GM18507 (cell line): Measurements from ENCODE around the gene FHIT.

Source experiments
- DNase-seq: peaks from one replicate; pipeline ENCODE4 v3.0.0; 2011; ENCODE audit warnings: low read depth; ENCODE audit not compliant: insufficient read length; ENCODE audit errors: extremely low spot score
- FAIRE-seq: peaks from 2 replicates; lab custom pipeline; 2011; peaks lifted over from hg19 to GRCh38; lab: Jason Lieb, UNC

Gene FHIT

GRCh38 chr3:60202052-60202726, 1049.1 kb downstream of the FHIT start:
- FAIRE-seq (no peak), DNase-seq (no peak)

- DNase-seq (no peak), FAIRE-seq (no peak)
These were observed 1051.9 kb downstream of the FHIT start for GRCh38 chr3:60199306-60199705.

DNA sequence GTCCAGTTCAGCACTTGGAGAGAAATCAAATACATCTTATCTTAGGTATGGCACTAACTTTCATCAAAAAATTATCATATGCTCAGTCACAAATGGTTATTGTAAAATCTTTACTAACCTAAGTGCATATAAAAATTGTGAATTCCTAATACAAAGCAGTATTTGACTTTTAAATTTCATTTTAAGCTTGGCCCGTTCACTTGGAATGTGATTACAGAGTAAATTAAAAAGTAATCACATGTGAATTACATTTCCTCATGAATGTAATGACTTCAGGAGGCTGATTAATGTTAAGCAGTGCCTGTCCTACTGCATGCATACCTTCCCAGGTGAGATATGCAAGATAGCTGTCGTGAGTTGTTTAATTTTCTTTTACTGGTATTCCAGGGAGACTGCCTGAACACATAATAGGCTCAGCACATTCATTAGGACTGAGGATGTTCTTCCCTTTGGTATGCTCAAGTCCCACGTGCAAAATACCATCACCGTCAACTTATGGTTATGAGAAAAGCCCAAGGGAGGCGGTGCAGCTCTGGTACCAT, 1053.0 kb downstream of the FHIT start:
- FAIRE-seq: no peak

GRCh38 chr3:60192297-60193114, 1058.7 kb downstream of the FHIT start:
- FAIRE-seq (no peak), DNase-seq (no peak)

More for the DNA sequence above, 1053.0 kb downstream of the FHIT start:
- no peak for DNase-seq

DNA sequence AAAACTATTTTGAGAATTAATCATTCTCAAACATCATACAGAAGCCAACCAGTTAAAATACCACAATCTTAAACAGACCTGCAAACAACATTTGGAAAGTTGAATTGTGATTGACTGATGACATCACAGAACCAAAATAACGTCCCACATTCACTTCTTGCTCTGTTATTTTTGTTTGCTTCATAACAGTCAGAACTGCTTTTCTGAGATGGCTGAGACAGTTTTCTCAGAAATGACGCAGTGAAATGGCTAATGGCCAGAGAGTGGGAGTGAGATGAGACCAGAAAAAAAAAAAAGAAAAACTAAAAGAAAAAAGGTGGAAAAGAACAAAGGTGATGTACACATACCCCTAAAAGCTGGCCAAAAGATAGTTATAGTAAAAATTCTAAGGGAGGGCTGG, 1061.2 kb downstream of the FHIT start:
- FAIRE-seq (no peak), DNase-seq (no peak)

DNA sequence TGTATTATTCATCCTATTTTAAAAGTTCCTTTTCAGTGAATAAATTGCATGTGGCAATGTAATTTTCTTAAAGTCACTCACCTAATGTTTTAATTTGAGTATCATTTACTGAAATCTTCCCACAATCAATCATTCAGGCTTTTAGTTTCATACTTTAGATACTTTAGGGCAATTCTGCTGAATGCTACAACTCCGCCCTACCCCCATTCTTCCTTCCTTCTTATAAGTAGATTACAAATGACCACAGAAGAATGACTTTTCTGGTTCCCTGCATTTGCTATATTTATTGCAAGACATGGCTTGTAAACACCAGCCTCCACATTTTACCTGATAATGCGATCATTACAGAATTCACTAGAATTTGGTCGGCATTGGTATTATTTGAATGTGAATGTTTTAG, 1061.9 kb downstream of the FHIT start:
- no peak for DNase-seq
- no peak for FAIRE-seq

- no peak for FAIRE-seq
- no peak for DNase-seq
These were observed 1062.4 kb downstream of the FHIT start for GRCh38 chr3:60188803-60189202.

- FAIRE-seq: no peak
- DNase-seq: no peak
These were observed 1063.9 kb downstream of the FHIT start for GRCh38 chr3:60187343-60187742.

GRCh38 chr3:60186359-60186758, 1064.9 kb downstream of the FHIT start:
- DNase-seq (no peak), FAIRE-seq (no peak)

DNA sequence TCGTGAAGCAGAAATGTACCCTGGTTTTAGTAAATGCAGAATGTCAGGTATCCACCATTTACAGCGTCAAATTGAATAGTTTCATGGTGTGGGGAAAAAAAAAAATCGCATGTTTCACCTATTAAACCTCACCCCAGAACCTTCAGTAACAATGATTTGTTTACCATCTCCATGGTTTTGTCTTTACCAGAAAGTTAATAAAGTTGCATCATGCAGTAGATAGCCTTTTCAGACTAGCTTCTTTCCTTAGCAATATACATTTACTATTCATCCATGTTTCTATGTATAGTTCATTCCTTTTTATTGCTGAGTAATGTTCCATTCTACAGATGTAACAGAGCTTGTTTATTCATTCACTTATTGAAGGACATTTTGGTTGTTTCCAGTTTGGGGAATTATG, 1066.1 kb downstream of the FHIT start:
- DNase-seq: no peak
- FAIRE-seq: no peak

GRCh38 chr3:60182697-60183096, 1068.6 kb downstream of the FHIT start:
- DNase-seq (no peak), FAIRE-seq (no peak)

- no peak for DNase-seq
- FAIRE-seq: no peak
These were observed 1072.2 kb downstream of the FHIT start for GRCh38 chr3:60178931-60179653.

DNA sequence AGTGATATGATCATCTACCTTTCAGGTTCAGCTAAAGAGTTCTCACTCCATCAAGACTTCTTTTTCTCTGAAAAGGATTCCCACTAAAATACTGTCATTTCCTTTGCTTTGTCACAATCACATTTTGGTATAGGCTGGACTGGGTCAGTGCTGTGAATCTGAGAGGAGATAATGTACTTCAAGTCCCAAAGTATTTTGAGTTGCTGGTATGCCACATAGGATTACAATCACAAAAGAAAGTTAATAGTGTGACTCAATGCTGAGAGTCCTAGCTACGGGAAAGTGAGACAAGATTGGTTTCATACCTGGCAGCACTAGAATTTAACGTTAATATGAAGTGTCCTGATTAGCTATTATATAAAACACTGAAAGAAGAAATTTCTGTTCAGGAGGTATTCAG, 1073.5 kb downstream of the FHIT start:
- DNase-seq (no peak), FAIRE-seq (no peak)

DNA sequence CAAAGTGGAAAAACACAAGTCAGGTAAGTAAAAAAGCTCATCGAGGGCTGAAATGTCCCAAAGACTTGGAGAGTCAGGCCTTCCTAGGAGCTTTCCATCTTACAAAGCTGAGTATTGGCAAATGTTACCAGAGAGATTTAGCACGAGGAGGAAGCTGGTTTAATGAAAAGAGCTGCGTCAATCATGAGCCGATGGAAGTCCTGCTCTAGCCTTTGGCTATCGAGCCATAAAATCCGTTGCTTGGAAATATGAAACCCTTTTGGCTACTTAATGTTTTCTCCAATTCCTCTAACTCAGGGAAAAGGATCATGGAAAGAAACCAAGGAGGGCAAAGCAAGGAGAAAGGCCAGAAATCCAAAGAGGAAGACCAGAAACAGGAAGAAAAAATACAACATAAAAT, 1074.6 kb downstream of the FHIT start:
- DNase-seq: no peak
- no peak for FAIRE-seq

DNA sequence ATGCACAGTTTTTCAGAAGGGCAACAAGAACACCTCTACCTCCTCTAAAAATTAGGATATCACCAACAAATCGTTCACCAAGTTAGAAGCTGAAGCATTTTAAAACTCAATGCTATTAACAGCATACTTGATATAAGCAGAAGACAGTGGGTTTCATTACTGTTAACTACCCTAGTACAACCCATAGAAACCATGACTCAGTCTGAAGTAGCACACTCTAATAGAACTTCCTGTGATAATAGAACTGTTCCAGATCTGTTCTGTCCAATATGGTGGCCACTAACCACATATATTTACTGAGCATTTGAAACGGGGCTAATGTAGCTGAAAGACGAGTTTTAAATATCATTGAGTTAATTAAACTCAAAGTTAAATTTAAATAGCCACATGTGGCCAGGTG, 1075.6 kb downstream of the FHIT start:
- no peak for FAIRE-seq
- DNase-seq: no peak

- no peak for DNase-seq
- FAIRE-seq: no peak
These were observed 1081.5 kb downstream of the FHIT start for GRCh38 chr3:60169755-60170154.

GRCh38 chr3:60167186-60167585, 1084.1 kb downstream of the FHIT start:
- FAIRE-seq (no peak), DNase-seq (no peak)

- no peak for FAIRE-seq
These were observed 1090.2 kb downstream of the FHIT start for GRCh38 chr3:60160822-60161748.

GRCh38 chr3:60160111-60160821, 1091.0 kb downstream of the FHIT start:
- FAIRE-seq (no peak), DNase-seq (no peak)

More at GRCh38 chr3:60160822-60161748, 1090.2 kb downstream of the FHIT start:
- no peak for DNase-seq
